Right lobe of liver (tissue), 4 donors: ENCODE results near the gene HBS1L.

Experiments used
- CTCF ChIP-seq, 4 donors: fragments of 200-600 bp in 3 of 4; fragments of 450-650 bp in 1 of 4; IDR thresholded peaks; one replicate each; pipeline versions ENCODE4 v1.5.1 to v1.8.0; 2016 to 2022; ENCODE audit warnings: antibody characterized with exemption in 4 of 4, mild to moderate bottlenecking in 2 of 4
- POLR2A ChIP-seq: fragments of 450-650 bp; IDR thresholded peaks from one replicate; pipeline ENCODE4 v1.6.1; 2017; ENCODE audit warnings: antibody characterized with exemption, mild to moderate bottlenecking
- donor health status: DM: no; HTN: no; CAD: no.
- donor health status: DM: no; HTN: no; CAD: no.
- donor health status: DM: no; HTN: yes; CAD: no.

- no peak for TF ChIP-seq CTCF (IDR thresholded peaks at IDR 0.05)
- TF ChIP-seq POLR2A = no peak
Observed at GRCh38 chr6:135021310-135022049, 33.1 kb downstream of the HBS1L start.
